Colon (tissue), 2 donors: Measurements from ENCODE around the gene NUDT7.

ENCODE experiments used
- FAIRE-seq: peaks from 2 replicates; lab custom pipeline; 2012; peaks lifted over from hg19 to GRCh38; lab: Jason Lieb, UNC
- donor health status: control.
- donor health status: control.

The NUDT7 gene

GRCh38 chr16:77722309-77723107 is at the start of gene NUDT7:
Gene NUDT7, plus strand, starts transcription at chr16:77722514. Its CDS starts 69 bp downstream, at chr16:77722583.
- FAIRE-seq, result no peak

DNA sequence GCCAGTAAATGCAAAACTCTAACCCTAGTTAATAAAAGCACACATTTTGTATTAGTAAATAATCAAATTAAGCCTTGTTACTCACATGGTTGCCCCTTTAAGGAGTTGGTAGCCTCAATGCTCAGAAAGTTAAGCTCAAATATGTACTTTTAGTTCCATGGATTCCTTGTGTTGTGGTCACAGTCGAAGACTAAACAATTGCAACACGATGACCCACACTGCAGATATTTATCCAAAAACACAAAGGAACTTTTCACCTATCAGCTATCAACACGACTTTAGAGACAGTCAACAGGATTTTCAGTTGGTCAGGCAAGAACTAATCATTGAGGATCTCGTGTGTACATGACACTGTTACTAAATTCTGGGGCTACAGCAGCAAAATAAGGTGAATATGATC is 47.4 kb upstream of the NUDT7 start:
- no peak for FAIRE-seq

- no peak for FAIRE-seq
Measured at GRCh38 chr16:77675464-77676324, 46.6 kb upstream of the NUDT7 start.

DNA sequence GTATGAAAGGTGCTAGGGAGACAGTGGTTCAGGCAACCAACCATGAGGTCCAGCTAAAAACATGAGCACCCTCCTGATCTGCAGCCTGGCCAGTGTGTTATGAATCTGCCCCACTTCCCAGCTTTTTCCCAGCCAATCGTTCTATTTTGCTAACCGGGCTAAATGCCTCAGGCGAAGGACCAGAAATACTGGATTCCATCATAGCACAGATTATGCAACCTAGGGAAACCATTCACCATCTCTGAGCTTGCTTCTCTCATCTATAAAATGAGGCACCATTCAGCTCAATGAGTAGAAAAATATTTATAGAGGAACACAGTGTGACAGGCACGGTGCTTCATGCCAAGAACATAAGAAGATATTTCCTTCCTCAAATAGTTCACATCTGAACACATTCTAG is 45.2 kb upstream of the NUDT7 start:
- no peak for FAIRE-seq

DNA sequence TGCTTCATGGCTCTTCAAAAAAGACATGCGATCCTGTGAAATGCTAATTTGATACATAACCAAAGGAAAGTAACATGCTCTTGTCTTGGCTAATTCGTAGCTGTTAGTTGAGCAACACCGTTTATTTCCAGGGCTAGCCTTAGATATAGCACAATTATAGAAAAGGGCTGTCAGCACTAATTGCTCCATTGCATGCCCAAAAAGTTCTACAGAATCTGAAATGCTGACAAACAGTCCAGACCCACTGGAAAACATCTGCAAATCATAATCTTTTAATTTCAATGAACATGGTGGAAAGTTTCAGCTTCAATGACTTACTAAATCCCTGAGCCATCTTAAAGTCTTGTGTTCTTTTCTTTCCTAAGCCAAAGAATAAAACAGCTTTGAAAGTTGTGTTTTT is 42.9 kb upstream of the NUDT7 start:
- no peak for FAIRE-seq

- no peak for FAIRE-seq
Measured at GRCh38 chr16:77679901-77680300, 42.4 kb upstream of the NUDT7 start.

GRCh38 chr16:77680496-77680895 is 41.8 kb upstream of the NUDT7 start:
- FAIRE-seq, result no peak

GRCh38 chr16:77682586-77682985 is 39.7 kb upstream of the NUDT7 start:
- no peak for FAIRE-seq

DNA sequence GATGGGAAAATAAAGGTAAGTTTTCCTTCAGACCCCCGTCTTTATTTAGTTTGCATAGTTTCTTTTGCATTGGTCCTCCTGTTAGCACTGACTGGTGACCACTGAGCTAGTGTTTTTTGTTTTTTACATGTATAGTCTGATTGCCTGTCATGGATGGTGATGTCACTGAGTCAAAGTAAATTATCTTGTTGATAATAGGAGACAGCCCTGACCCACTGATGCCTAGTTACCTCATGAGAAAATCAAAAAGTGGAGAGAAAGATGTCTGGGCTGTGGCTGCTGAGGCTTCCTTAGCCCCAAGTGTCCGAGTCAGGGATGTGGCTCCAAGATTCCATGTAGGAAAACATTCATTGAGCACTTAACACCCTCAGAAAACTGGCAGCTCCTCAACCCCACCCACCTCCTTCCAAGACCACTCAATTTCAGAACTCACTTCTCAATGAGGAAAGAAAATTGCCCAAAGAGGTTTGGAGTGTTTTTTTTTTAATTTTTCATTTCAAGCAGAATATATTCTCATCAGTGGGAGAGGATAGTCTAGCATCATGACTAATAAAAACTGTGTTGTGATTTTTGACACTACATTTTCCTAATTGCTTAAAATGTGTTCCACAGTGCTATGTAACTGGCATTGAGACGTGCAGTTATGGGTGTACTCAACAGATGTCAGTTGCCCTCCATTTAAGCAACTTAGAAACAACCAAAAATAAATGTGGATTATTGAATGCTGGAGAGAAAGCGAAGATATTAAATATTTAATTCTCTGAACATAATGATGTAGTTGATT is 38.7 kb upstream of the NUDT7 start:
- no peak for FAIRE-seq

- FAIRE-seq, result no peak
Measured at GRCh38 chr16:77684181-77684526, 38.2 kb upstream of the NUDT7 start.

DNA sequence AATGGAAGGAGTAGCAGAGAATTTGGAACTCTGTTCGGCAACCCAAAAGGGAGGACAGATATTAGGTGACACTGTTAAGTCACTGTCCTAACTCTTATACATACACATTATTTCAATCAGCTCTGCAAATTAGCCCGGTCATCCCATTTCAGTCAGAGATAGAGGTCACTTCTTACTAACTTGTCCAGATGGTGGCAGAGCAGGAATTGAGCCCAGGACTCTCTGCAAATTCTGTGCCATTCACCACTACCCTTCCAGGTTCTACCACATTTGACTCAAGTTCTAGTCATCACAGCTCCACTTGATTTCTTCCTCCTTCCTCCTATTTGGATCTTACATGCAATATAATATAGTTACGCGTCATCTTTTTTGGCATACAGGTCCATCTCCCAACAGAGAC is 35.9 kb upstream of the NUDT7 start:
- no peak for FAIRE-seq

- FAIRE-seq, result no peak
Measured at GRCh38 chr16:77689971-77690370, 32.3 kb upstream of the NUDT7 start.

DNA sequence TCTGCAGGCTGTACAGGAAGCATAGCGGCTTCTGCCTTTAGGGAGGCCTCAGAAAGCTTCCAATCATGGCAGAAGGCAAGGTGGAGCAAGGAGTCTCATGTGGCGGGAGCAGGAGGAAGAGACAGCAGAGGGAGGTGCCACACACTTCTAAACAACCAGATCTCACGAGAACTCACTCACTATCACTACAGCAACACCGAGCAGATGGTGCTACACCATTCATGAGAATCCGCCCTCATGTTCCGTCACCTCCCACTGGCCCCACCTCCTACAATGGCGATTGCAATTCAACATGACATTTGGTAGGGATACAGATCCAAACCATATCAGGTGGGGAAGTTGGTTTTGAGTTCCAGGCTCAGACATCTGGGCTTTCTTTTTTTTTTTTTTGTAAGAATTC is 31.9 kb upstream of the NUDT7 start:
- no peak for FAIRE-seq

GRCh38 chr16:77692612-77693011 is 29.7 kb upstream of the NUDT7 start:
- FAIRE-seq, result no peak

- no peak for FAIRE-seq
Measured at GRCh38 chr16:77696149-77696548, 26.2 kb upstream of the NUDT7 start.

- no peak for FAIRE-seq
Measured at GRCh38 chr16:77700846-77701245, 21.5 kb upstream of the NUDT7 start.

DNA sequence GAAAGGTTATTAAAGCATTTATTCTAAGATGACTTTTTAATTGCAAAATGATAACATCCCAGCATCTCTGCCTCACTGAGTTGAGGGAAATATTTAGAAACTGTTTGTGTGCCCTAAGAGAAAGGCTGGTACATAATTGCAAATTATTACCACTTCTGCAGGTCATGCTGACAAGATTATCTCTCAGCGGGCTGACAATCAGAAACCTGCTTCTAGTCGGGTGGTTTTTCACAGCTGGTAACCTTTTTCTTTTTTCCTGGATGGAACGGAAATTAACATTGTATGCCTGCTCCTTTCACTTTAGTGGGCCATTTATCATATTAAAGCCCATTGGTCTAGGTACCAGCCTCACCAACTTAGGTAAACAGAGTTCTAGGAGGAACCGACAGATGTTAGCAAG is 17.0 kb upstream of the NUDT7 start:
- FAIRE-seq, result no peak

DNA sequence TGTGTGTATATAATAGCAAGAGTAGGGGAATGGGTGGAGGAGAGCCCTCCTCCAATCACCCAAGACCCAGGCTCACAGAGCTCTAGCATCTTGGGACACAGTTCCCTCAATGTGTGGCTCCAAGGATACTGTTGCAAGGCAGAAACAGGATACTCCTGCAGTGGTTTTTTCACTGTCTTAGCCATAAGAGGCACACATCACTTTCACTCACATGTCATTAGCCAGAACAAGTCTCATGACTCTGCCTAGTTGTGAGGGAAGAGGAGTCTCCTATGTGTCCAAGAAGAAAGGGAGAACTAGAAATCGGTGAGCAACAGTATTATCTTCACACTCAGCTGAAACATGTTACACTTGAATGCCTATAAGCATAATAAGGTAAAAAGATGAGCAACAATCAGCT is 11.1 kb upstream of the NUDT7 start:
- no peak for FAIRE-seq

DNA sequence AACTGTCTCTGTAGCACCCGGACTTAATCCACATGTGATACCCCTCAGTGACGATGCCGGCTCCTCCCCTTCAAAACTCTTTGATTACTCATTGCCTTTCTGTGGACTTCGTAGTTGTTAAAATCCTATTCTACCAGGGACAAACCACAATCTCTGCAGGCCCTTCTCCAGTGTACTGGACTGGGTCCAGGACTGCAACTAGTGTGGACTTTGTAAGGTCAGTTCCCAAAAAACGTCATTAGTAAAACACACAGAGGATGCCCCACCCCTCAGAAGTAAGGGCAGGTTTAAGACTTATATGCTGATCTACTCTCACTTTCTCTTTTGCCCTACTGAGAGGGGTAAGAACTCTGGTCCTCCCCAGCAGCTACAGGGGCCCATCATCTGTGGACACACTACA is 10.5 kb upstream of the NUDT7 start:
- FAIRE-seq, result no peak

- FAIRE-seq, result no peak
Measured at GRCh38 chr16:77715145-77715544, 7.2 kb upstream of the NUDT7 start.

GRCh38 chr16:77721752-77722308 is 484 bp upstream of the NUDT7 start:
- no peak for FAIRE-seq

DNA sequence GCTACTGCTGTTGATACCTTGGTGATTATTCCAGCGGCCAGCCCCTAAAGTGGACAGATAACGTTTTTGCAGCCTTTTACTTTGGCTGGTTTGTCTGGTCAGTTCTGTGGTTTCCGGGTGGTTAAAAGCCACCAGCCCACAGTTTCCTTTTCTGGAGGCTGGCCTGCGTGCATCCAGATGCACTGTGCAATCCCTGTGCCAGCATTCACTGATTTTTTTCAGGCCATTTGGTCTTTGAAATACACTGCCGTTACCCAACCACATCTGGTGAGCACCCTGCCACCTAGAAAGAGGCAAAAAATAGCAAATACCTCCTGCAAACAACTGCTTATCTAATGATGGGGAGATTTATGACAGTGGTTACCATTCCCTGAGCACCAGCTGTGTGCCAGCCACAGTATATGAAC is 797 bp downstream of the NUDT7 start:
- FAIRE-seq, result no peak
